Choroid plexus epithelial cell (primary cell): ENCODE results near the gene C1QTNF5.

Experiments used
- DNase-seq: peaks from one replicate; pipeline ENCODE4 v3.0.0-alpha.2; 2010; ENCODE audit warnings: low read depth
- H3K4me3 ChIP-seq: 2 replicates; pipeline ENCODE4 v1.5.1; 2011; ENCODE audit warnings: low read depth, mild to moderate bottlenecking, control low read depth, low read length, moderate library complexity
- TF ChIP-seq, protein P1 (sequence below): conservative IDR thresholded peaks from 2 replicates; pipeline ENCODE4 v1.5.1; 2011; ENCODE audit warnings: low read depth, mild to moderate bottlenecking, control low read depth, inconsistent platforms, low read length, moderate library complexity

Gene C1QTNF5

DNA sequence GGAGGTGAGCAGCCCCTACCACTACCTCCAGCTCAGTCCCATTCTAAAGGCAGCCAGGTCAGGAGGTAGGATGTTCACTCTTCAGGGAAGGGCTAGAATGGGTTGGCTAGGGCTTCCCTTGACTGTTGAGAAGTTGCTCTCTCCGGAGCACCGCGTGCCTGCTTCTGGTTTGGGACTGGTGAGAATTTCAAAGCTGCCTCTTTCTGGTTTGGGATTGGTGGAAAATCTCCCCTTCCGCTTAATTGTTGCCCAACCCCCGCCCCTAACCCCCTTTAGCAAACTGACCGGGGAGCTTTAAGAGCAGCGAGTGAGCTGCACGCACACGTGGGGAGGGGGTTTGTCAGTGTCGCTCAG, 40.1 kb upstream of the C1QTNF5 start:
- TF ChIP-seq, protein P1, sequence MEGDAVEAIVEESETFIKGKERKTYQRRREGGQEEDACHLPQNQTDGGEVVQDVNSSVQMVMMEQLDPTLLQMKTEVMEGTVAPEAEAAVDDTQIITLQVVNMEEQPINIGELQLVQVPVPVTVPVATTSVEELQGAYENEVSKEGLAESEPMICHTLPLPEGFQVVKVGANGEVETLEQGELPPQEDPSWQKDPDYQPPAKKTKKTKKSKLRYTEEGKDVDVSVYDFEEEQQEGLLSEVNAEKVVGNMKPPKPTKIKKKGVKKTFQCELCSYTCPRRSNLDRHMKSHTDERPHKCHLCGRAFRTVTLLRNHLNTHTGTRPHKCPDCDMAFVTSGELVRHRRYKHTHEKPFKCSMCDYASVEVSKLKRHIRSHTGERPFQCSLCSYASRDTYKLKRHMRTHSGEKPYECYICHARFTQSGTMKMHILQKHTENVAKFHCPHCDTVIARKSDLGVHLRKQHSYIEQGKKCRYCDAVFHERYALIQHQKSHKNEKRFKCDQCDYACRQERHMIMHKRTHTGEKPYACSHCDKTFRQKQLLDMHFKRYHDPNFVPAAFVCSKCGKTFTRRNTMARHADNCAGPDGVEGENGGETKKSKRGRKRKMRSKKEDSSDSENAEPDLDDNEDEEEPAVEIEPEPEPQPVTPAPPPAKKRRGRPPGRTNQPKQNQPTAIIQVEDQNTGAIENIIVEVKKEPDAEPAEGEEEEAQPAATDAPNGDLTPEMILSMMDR = no peak
- no peak overlapping the region for H3K4me3 ChIP-seq
- DNase-seq = no peak

DNA sequence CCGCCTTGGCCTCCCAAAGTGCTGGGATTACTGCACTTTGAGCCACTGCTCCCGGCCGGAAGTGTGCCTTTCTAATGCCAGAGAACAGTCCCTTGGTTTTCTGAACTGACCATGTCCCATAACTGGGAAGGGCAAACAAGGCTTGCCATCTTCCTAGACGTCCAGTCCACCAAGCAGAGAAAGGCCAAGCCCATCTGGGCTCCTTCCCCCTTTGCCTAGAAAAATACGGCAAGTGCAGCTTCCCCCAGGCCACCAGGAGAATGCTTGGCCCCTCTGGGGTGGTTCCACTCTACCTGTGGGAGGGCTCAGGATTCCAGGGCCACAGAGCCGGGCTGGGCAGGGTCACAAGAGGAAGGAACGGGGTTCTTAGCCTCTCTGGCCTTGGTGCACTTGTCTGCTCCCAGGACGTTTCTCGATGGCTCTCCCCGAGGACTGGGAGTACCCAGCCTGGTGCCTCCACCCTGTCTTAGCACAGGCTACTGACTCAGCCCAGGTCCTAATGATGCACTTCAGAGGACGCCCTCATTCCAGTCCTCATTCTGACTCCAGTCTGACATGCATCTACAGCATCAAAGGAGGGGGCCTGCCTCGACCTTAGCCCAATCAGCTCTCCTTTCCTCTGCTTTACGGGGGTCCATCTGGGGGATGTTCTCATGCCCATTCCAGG, 39.6 kb upstream of the C1QTNF5 start:
- no peak overlapping the region for H3K4me3 ChIP-seq
- no peak for DNase-seq
- TF ChIP-seq, protein P1 = no peak

DNA sequence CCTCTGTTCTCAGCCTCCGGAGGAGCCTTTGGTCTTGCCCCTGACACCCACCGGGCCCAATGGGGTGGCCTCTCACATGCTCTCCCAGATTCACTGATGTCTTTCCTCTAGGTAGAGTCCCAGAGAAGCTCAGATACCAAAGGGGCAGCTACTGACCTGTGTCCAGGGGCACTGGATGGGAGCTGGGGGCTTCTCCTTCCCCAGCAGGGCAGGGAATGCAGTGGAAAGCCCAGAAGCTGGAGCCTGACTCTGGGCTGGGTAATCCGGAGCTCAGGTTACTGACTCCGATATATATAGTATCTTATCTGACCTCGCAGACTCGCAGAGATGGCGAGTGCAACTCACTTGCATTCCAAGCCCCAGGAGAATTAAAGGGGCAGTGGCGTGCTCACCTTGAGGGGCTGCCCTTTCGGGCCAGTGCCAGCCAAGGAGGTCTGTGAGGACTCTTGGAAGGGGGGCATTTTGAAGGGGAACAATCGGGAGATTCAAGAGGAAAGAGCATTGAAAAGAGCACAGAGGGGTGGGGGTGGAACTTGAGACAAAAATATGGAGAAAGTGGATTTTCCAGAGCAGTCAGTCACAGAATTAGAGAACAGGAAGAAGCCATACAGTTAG, 38.3 kb upstream of the C1QTNF5 start:
- TF ChIP-seq, protein P1 = no peak
- DNase-seq = no peak
- no peak overlapping the region for H3K4me3 ChIP-seq

DNA sequence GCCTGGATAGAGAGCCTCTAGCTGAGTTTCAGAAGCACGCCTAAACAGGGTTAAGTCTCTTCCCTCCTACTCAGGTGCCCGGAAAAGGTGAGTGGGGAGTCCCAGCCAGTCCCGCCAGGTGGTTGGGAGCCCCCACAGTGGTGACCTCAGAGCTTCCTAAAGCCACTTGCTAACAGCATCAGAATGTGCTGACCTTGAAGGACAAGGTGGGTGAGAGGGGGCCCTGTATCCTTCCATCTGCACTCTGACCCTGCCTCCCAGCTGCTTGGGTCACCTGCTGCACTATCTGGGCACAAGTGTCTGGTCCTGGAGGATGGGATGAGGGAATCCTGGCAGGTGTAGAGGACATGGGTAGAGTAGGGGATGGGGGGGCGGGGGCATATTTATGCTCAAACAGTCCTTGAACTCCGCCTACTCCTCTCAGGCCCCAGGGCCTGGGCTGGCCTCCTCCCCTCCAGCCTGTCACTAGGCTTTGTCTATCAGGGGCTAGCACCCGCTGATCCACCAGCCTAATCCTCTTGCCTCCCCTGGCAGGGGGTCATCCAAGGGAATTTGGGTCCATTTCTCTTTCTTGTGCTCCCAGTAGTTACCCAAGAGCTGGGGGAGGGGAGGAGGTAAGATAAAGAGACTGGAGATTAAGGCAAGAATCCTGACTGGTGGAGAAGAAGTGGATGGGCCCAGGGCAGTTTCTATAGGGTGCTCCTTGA, 37.4 kb upstream of the C1QTNF5 start:
- no peak for DNase-seq
- H3K4me3 ChIP-seq = no peak overlapping the region
- TF ChIP-seq, protein P1 = no peak

DNA sequence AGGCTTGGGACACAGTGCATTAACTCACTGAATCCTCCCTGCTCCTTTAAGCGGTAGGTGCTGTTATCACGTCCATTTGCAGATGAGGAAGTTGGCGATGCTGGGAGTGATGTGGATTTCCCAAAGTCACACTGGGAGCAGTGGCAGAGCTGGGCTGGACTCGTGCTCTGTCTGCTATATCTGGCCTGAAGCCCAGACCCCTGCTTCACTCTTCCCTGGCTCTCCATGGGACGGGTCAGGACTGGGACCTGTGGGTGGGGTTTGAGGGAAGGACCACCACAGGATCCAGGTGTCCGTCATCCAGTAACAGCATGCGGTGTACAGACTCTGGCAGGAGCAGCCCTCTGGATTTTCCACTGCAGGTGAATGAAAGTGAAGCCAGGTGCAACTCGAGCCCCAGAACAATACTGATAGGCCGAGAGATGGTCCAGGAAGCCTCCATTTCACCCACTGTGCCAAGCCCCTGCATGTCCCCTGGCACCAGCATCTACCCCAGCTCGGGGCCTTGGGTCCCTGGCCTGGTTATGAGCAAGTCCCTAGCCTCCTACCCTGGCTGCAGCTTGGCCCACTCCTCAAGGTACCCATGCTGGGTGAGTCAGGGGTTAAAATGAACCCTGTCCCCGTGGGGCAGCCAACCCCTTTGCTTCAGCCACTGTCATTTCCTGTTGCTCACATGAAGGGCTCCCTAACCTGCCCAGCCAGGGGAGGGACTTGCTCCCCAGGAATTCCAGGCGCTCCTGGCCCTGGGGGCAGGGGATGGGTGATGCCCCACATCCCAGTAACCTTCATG, 36.6 kb upstream of the C1QTNF5 start:
- TF ChIP-seq, protein P1 = no peak
- no peak for DNase-seq

DNA sequence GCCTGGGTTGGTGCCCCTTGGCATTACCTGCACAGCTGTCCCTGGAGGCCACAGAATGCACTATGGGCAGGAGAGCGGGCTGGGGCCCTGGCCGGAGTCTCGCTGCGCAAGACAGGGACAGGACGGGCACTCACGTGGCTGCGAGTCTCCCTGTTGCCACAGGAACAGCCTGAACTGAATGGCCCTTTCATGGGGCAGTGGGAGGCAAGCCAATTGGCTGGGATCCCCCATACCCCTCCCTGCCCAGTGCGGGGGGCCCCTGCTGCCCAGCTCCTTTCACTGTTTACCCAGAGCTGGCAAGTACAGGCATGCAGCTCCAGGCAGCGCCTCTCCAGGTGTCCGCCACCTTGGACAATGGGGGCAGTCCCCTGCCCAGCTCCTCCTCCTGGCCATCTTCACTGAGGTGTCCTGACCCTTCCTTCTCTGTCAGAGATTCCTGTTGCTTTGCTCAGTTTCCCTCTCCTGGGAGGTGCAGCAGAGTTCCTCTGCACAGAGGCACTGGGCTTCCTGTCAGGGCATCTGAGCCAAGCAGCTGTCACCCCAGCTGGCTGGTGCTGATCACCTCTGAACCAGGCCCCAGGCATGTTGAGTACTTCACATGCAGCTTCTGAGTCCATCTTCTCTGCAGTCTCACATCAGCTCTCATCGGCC, 35.6 kb upstream of the C1QTNF5 start:
- TF ChIP-seq, protein P1 = no peak
- no peak overlapping the region for H3K4me3 ChIP-seq
- no peak for DNase-seq

More for the DNA sequence above, 36.6 kb upstream of the C1QTNF5 start:
- no peak overlapping the region for H3K4me3 ChIP-seq
